Loucy (cell line): Measurements from ENCODE around the gene GPN2.

Experiments
- H2AFZ ChIP-seq: fragments of 200-600 bp; sonication (generic); 2 replicates; pipeline ENCODE4 v1.6.0; 2016; ENCODE audit warnings: antibody characterized with exemption, mild to moderate bottlenecking, low read length, moderate library complexity
- H3F3A ChIP-seq: fragments of 200-600 bp; 2 replicates; pipeline ENCODE4 v1.6.0; 2016; ENCODE audit warnings: antibody characterized with exemption, low read depth, mild to moderate bottlenecking
- H3K27me3 ChIP-seq: fragments of 200-600 bp; sonication (generic); 2 replicates; pipeline ENCODE4 v1.6.1; 2014; ENCODE audit warnings: low read length, mild to moderate bottlenecking; ENCODE audit not compliant: insufficient read depth, poor library complexity, severe bottlenecking
- H3K36me3 ChIP-seq: fragments of 200-600 bp; sonication (generic); 2 replicates; pipeline ENCODE4 v1.6.1; 2016; ENCODE audit warnings: low read length; ENCODE audit not compliant: insufficient read depth
- H3K4me1 ChIP-seq: fragments of 200-600 bp; sonication (generic); 2 replicates; pipeline ENCODE4 v1.5.1; 2014; ENCODE audit warnings: low read length, mild to moderate bottlenecking; ENCODE audit not compliant: insufficient read depth, poor library complexity, severe bottlenecking
- H3K4me2 ChIP-seq: fragments of 200-600 bp; sonication (generic); 2 replicates; pipeline ENCODE4 v1.6.0; 2014; ENCODE audit warnings: antibody characterized with exemption, low read length, low read depth, mild to moderate bottlenecking; ENCODE audit not compliant: poor library complexity, severe bottlenecking
- H3K4me3 ChIP-seq: fragments of 200-600 bp; sonication (generic); 2 replicates; pipeline ENCODE4 v1.5.1; 2014; ENCODE audit warnings: low read length, mild to moderate bottlenecking, mixed read lengths; ENCODE audit not compliant: poor library complexity, severe bottlenecking
- H3K79me2 ChIP-seq: fragments of 200-600 bp; sonication (generic); 2 replicates; pipeline ENCODE4 v1.6.1; 2014; ENCODE audit warnings: low read length; ENCODE audit not compliant: insufficient read depth
- H3K9ac ChIP-seq: fragments of 200-600 bp; sonication (generic); 2 replicates; pipeline ENCODE4 v1.6.0; 2014; ENCODE audit warnings: mild to moderate bottlenecking, low read depth, low read length, moderate library complexity; ENCODE audit not compliant: poor library complexity, severe bottlenecking
- H3K9me2 ChIP-seq: fragments of 200-600 bp; sonication (generic); replicated peaks from 2 replicates; pipeline ENCODE4 v1.6.1; 2016; ENCODE audit warnings: low read depth, low read length, mixed read lengths
- H3K9me3 ChIP-seq: fragments of 200-600 bp; sonication (generic); 2 replicates; pipeline ENCODE4 v1.6.1; 2014; ENCODE audit warnings: mild to moderate bottlenecking, antibody characterized with exemption, low read length, low read depth; ENCODE audit not compliant: insufficient read depth
- H4K20me1 ChIP-seq: fragments of 200-600 bp; sonication (generic); 2 replicates; pipeline ENCODE4 v1.6.0; 2014; ENCODE audit warnings: antibody characterized with exemption, low read length, mild to moderate bottlenecking; ENCODE audit not compliant: insufficient read depth, poor library complexity, severe bottlenecking
- CTCF ChIP-seq: fragments of 200-600 bp; sonication (generic); conservative IDR thresholded peaks from 2 replicates; pipeline ENCODE4 v1.5.1; 2014; ENCODE audit warnings: mild to moderate bottlenecking, antibody characterized with exemption, low read length
- EZH2phosphoT487 ChIP-seq: fragments of 200-600 bp; IDR thresholded peaks from 2 replicates; pipeline ENCODE4 v1.6.1; 2018; ENCODE audit warnings: antibody characterized with exemption, mild to moderate bottlenecking, moderate library complexity, borderline replicate concordance

GPN2 gene

GRCh38 chr1:26910343-26911160 lies 20.5 kb upstream of the GPN2 start:
- H3K9ac ChIP-seq = no peak overlapping the region
- H3K36me3 ChIP-seq = no peaks in the 10 kb centered on the region
- H3F3A ChIP-seq = no peaks in the 10 kb centered on the region
- H3K79me2 ChIP-seq = no peaks in the 10 kb centered on the region
- no peaks in the 10 kb centered on the region for H3K27me3 ChIP-seq
- H4K20me1 ChIP-seq = no peaks in the 10 kb centered on the region
- no peaks in the 10 kb centered on the region for H3K4me1 ChIP-seq
- no peaks in the 10 kb centered on the region for H3K9me2 ChIP-seq
- no peak overlapping the region for H3K4me3 ChIP-seq
- TF ChIP-seq CTCF = no peak
- no peak for TF ChIP-seq EZH2phosphoT487
- no peak overlapping the region for H3K4me2 ChIP-seq
- no peak overlapping the region for H2AFZ ChIP-seq
- no peaks in the 10 kb centered on the region for H3K9me3 ChIP-seq

GRCh38 chr1:26909951-26910342 lies 19.9 kb upstream of the GPN2 start:
- Histone ChIP-seq H2AFZ (no peak overlapping the region), H4K20me1 (no peaks in the 10 kb centered on the region), H3K4me1 (no peaks in the 10 kb centered on the region), H3K4me2 (no peak overlapping the region), H3K79me2 (no peaks in the 10 kb centered on the region), H3K9ac (no peak overlapping the region), H3K4me3 (no peak overlapping the region), H3F3A (no peaks in the 10 kb centered on the region), H3K9me2 (no peaks in the 10 kb centered on the region), H3K36me3 (no peaks in the 10 kb centered on the region), H3K9me3 (no peaks in the 10 kb centered on the region), H3K27me3 (no peaks in the 10 kb centered on the region)
- TF ChIP-seq CTCF (no peak), EZH2phosphoT487 (no peak)

GRCh38 chr1:26907071-26907917 lies 17.2 kb upstream of the GPN2 start:
- H3K4me3 ChIP-seq = no peak overlapping the region
- TF ChIP-seq CTCF (no peak), EZH2phosphoT487 (no peak)
- no peaks in the 10 kb centered on the region for H3K9me3 ChIP-seq
- no peaks in the 10 kb centered on the region for H3K79me2 ChIP-seq
- no peaks in the 10 kb centered on the region for H3K9me2 ChIP-seq
- H3K9ac ChIP-seq = no peak overlapping the region
- H3K4me1 ChIP-seq = no peaks in the 10 kb centered on the region
- H3K4me2 ChIP-seq = no peak overlapping the region
- no peaks in the 10 kb centered on the region for H3F3A ChIP-seq
- H2AFZ ChIP-seq = no peak overlapping the region
- H3K36me3 ChIP-seq = no peaks in the 10 kb centered on the region
- no peaks in the 10 kb centered on the region for H3K27me3 ChIP-seq
- H4K20me1 ChIP-seq = no peaks in the 10 kb centered on the region
